ENCODE data around the gene GALNT1. TPM values are rescaled to one million over a fixed set of nuclear protein-coding genes. Genes with fewer than 3 reads are reported as not detected.
A peak's percentile ranks its signal among the peaks of the same experiment; 100 is the strongest.

The GALNT1 gene
- total RNA-seq, 1 experiment from 2014 or later, result 77.9 TPM

- Mint-ChIP-seq H3K27me3 (ENCODE audit: low read depth) (no peaks in the 10 kb centered on the region), H3K4me3 (no peak overlapping the region), H3K36me3 (ENCODE audit: insufficient read depth in 1 of 3, low read depth in 3 of 3) (no peaks in the 10 kb centered on the region), H3K27ac (peak overlapping the region in 1 of 3 experiments; percentile 49; a peak in 1 of 7 replicates), H3K9me3 (no peaks in the 10 kb centered on the region), H3K4me1 (peaks cover 26 to 31% of the 10 kb centered on the region in 2 experiments)
- no peak overlapping the region for H2BK5ac ChIP-seq (ENCODE audit: insufficient read length, low read length)
- no peaks in the 10 kb centered on the region for H3K9me3 ChIP-seq (ENCODE audit: control insufficient read depth, low read depth, low read length)
- H3K79me1 ChIP-seq (ENCODE audit: insufficient read depth, low read depth, low read length, poor library complexity, severe bottlenecking), result no peaks in the 10 kb centered on the region
- no peak overlapping the region for H2AK5ac ChIP-seq (ENCODE audit: insufficient read length, low read length)
- H4K91ac ChIP-seq (ENCODE audit: insufficient read length, low read depth, low read length), result no peak overlapping the region
- no peak overlapping the region for H4K8ac ChIP-seq (replicated peaks; ENCODE audit: insufficient read length, low read depth, low read length)
- H3K4ac ChIP-seq (ENCODE audit: low read depth, low read length), result no peak overlapping the region
- no peak for TF ChIP-seq CTCF (conservative IDR thresholded peaks at IDR 0.05)
- H3K9ac ChIP-seq (ENCODE audit: extremely low read depth, insufficient read length, low read length), result no peak overlapping the region
- H2BK15ac ChIP-seq (ENCODE audit: low read depth, low read length), result no peak overlapping the region
- no peak overlapping the region for H2BK120ac ChIP-seq (ENCODE audit: low read depth, low read length, poor library complexity, severe bottlenecking)
- H3K18ac ChIP-seq (ENCODE audit: insufficient read length, low read depth, low read length), result no peak overlapping the region
- H3K27me3 ChIP-seq (ENCODE audit: insufficient read depth, low read length), result no peaks in the 10 kb centered on the region
- H3K14ac ChIP-seq (ENCODE audit: insufficient read depth, low read length), result no peak overlapping the region
- no peak overlapping the region for H2BK12ac ChIP-seq (ENCODE audit: insufficient read length, low read depth, low read length)
- no peak for DNase-seq
- no peaks in the 10 kb centered on the region for H4K20me1 ChIP-seq (ENCODE audit: control insufficient read depth, insufficient read depth, insufficient read length)
- H3K4me2 ChIP-seq (ENCODE audit: insufficient read depth, insufficient read length, low read length), result no peak overlapping the region
- no peak overlapping the region for H3T11ph ChIP-seq (ENCODE audit: low read length)
- peaks cover 7% of the 10 kb centered on the region for H3K4me1 ChIP-seq (ENCODE audit: insufficient read depth, low read length)
- H3K56ac ChIP-seq (ENCODE audit: insufficient read length, low read depth, low read length), result no peak overlapping the region
- no peaks in the 10 kb centered on the region for H3K23me2 ChIP-seq (ENCODE audit: insufficient read length, low read depth, low read length, poor library complexity, severe bottlenecking)
- no peak overlapping the region for H2BK20ac ChIP-seq (ENCODE audit: low read depth, low read length, poor library complexity, severe bottlenecking)
- H3K27ac ChIP-seq (ENCODE audit: insufficient read length, low read depth, low read length), result no peak overlapping the region
- H3K79me2 ChIP-seq (ENCODE audit: insufficient read depth, low read length), result peaks cover 7% of the 10 kb centered on the region; the same call in 1 of the 2 replicates
- H3K23ac ChIP-seq (ENCODE audit: insufficient read length, low read depth, low read length), result no peak overlapping the region
- no peak overlapping the region for H2AFZ ChIP-seq (ENCODE audit: low read length)
- no peak overlapping the region for H4K5ac ChIP-seq (ENCODE audit: insufficient read length, low read depth, low read length)
These were observed 29.2 kb downstream of the GALNT1 start for GRCh38 chr18:35610724-35611123.
